22Rv1 (cell line): ENCODE results near the gene MDM2.

Experiments used
- CTCF ChIP-seq: fragments of 450-650 bp; IDR thresholded peaks from 2 replicates; pipeline ENCODE4 v1.5.1; 2017; ENCODE audit warnings: mild to moderate bottlenecking
- ZFX ChIP-seq: fragments of 450-650 bp; IDR thresholded peaks from 2 replicates; pipeline ENCODE4 v1.6.1; 2017; ENCODE audit warnings: antibody characterized with exemption, borderline replicate concordance

GRCh38 chr12:68882251-68882964, 74.4 kb downstream of the MDM2 start:
- TF ChIP-seq CTCF (no peak), ZFX (no peak)
